Lung (tissue), 12 donors: ENCODE results near the gene MOCOS. TPM values are rescaled to one million over a fixed set of nuclear protein-coding genes. Genes with fewer than 3 reads are reported as not detected.
A peak's percentile ranks its signal among the peaks of the same experiment; 100 is the strongest.

Source experiments
- ATAC-seq: fragments of 200-7000 bp; cut with Tn5 transposase; one replicate; pipeline ENCODE4 v1.9.1; 2020; ENCODE audit warnings: moderate number of reproducible peaks; ENCODE audit not compliant: insufficient read depth, low FRiP score
- DNase-seq, 3 donors: peaks; one replicate each; pipeline ENCODE4 v3.0.0-alpha.2; 2013 to 2017
- H3K27ac ChIP-seq, 2 donors: one replicate each; pipeline ENCODE4 v1.5.1; 2013; ENCODE audit warnings: mild to moderate bottlenecking in 2 of 2, moderate library complexity in 2 of 2, control low read depth in 1 of 2, inconsistent platforms in 1 of 2, low read depth in 1 of 2, low read length in 1 of 2
- H3K27me3 ChIP-seq, 3 donors: one replicate each; pipeline ENCODE4 v1.5.1; 2013; ENCODE audit warnings: low read length in 2 of 3; ENCODE audit not compliant: control insufficient read depth in 3 of 3, insufficient read depth in 3 of 3
- H3K36me3 ChIP-seq, 4 donors: one replicate each; pipeline ENCODE4 v1.5.1; 2013; ENCODE audit warnings: low read length in 4 of 4, mild to moderate bottlenecking in 1 of 4, moderate library complexity in 1 of 4; ENCODE audit not compliant: control insufficient read depth in 4 of 4, insufficient read depth in 4 of 4
- H3K4me1 ChIP-seq, 5 donors: one replicate each; pipeline ENCODE4 v1.5.1; 2013; ENCODE audit warnings: low read length in 5 of 5, mild to moderate bottlenecking in 2 of 5, moderate library complexity in 1 of 5; ENCODE audit not compliant: control insufficient read depth in 5 of 5, insufficient read depth in 5 of 5
- H3K4me3 ChIP-seq: one replicate; pipeline ENCODE4 v1.5.1; 2013; ENCODE audit warnings: mild to moderate bottlenecking, control low read depth, moderate library complexity
- H3K9ac ChIP-seq, 2 donors: one replicate each; pipeline ENCODE4 v1.5.1; 2013; ENCODE audit warnings: low read length in 2 of 2, control low read depth in 1 of 2; ENCODE audit not compliant: insufficient read depth in 1 of 2
- H3K9me3 ChIP-seq, 4 donors: one replicate each; pipeline ENCODE4 v1.5.1; 2013; ENCODE audit warnings: low read length in 3 of 4, mild to moderate bottlenecking in 1 of 4, moderate library complexity in 1 of 4; ENCODE audit not compliant: control insufficient read depth in 4 of 4, insufficient read depth in 3 of 4
- CTCF ChIP-seq: IDR thresholded peaks from 2 replicates; pipeline ENCODE4 v1.5.1; 2012; ENCODE audit warnings: mild to moderate bottlenecking; ENCODE audit errors: control extremely low read depth, extremely low read depth
- WGBS, 2 donors: extraction: QIAGEN DNeasy Blood & Tissue Kit; methylation state at CpG; one replicate each; pipeline ENCODE4 v1.1.7; 2013; 5-methylcytosine and 5-hydroxymethylcytosine counted together
- polyA plus RNA-seq, 2 donors: library from polyadenylated mRNA; stranded (reverse); fragments of 200-250 nt; gene quantifications; one replicate each; pipeline ENCODE4 v1.2.1, GENCODE V29; 2013
- total RNA-seq, 2 donors: library from RNA; depleted of rRNA in 1 of 2; stranded (reverse); fragments of >200 nt in 1 of 2; gene quantifications; one replicate each; pipeline ENCODE4 v1.2.1, GENCODE V29; 2014 to 2021
- donor health status: control.
- donor health status: control.
- donor health status: Bipolar disorder and iron deficiency.
- donor health status: healthy.
- donor health status: DM: yes; HTN: yes; CAD: no.

Gene MOCOS
- total and polyA plus RNA-seq, 4 donors: 0.68 to 4.1 (median 3.2) TPM

- Histone ChIP-seq H3K27ac (peak overlapping the region in 1 of 2 donors; percentile 3), H3K27me3 (peaks cover 1 to 50% (median 40%) of the 10 kb centered on the region in 3 donors), H3K4me3 (no peak overlapping the region), H3K9ac (no peak overlapping the region), H3K36me3 (no peaks in the 10 kb centered on the region), H3K9me3 (no peaks in the 10 kb centered on the region), H3K4me1 (peaks cover 0 to 17% (median 3%) of the 10 kb centered on the region in 5 donors)
- 89% methylated on average over 2 of the region's 2 CpGs for WGBS, 2 donors
- ATAC-seq: no peak
- no peak for DNase-seq
- TF ChIP-seq CTCF: no peak
Measured at GRCh38 chr18:36302676-36303075, 115.4 kb downstream of the MOCOS start.

- Histone ChIP-seq H3K36me3 (no peaks in the 10 kb centered on the region), H3K27ac (peak overlapping the region in 1 of 2 donors; percentile 23), H3K4me3 (no peak overlapping the region), H3K9me3 (no peaks in the 10 kb centered on the region), H3K27me3 (peaks cover 0 to 50% (median 40%) of the 10 kb centered on the region in 3 donors), H3K9ac (no peak overlapping the region), H3K4me1 (peaks cover 0 to 17% (median 0%) of the 10 kb centered on the region in 5 donors)
- no peak for TF ChIP-seq CTCF
- ATAC-seq: no peak
- WGBS, 2 donors: 70 to 76% methylated on average over 6 of the region's 6 CpGs
- no peak for DNase-seq
Measured at GRCh38 chr18:36303211-36303844, 116.0 kb downstream of the MOCOS start.

GRCh38 chr18:36304723-36305122, 117.4 kb downstream of the MOCOS start:
- WGBS, 2 donors: 87 to 88% methylated on average over 3 of the region's 3 CpGs
- Histone ChIP-seq H3K36me3 (no peaks in the 10 kb centered on the region), H3K9me3 (no peaks in the 10 kb centered on the region), H3K27me3 (peaks cover 3 to 46% (median 29%) of the 10 kb centered on the region in 3 donors), H3K4me1 (peaks cover 0 to 20% (median 0%) of the 10 kb centered on the region in 5 donors), H3K27ac (no peak overlapping the region), H3K4me3 (no peak overlapping the region), H3K9ac (no peak overlapping the region)
- DNase-seq (no peak), ATAC-seq (no peak)
- no peak for TF ChIP-seq CTCF
